Hippocampal formation (tissue), 2 donors: ENCODE measurements around the gene YES1.

Source experiments
- DNase-seq, 2 donors: peaks; one replicate each; lab custom pipeline; 2025; lab: John Stamatoyannopoulos, UW

YES1 gene

DNA sequence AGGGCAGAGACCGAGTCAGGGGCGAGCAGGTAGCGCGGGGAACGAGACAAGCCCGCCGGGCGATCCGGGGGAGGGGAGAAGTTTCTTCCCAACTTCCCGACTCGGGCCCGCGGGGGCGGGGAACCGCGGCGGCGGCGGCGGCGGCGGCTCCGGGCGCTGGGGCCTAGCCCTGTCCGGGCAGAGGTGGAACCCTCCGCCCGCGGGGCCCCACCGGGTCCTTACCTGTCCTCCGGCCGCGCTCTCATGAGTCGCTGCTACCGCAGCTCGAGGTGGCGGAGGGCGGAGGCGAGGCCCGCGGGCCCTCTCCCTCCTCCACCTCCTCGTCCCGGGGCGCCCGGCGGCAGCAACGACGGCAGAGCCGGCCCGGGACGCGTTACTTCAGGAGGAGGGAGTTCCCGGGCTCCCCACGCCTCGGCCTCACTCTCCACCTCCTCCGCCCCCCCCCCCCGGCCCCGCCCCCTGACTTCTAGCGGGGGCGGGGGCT lies at the start of gene YES1:
YES1 (minus strand) TSS at position 351 of the 484 bp plus-strand sequence. CDS start 55,415 bp downstream, outside the sequence.
- no peak for DNase-seq

DNA sequence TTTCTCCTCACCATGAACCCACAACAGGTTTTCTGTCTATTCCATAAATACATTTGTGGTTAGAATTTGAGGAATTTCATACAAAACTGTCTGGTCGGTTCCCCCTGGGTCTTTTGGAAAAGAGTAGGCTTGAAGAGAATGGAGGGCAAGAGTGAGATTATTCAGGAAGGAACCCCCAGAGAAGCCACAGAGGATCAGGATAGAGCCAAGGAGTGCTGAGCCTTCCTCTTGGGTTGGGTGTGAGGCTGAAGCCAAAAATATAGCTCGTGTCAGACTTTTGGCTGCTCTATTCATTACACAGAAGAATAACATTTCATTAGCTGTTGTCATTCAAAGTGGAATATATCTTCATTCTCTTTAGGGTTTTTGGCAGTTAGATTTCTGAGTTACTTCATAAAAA lies 45.9 kb upstream of the YES1 start:
- DNase-seq = no peak

DNA sequence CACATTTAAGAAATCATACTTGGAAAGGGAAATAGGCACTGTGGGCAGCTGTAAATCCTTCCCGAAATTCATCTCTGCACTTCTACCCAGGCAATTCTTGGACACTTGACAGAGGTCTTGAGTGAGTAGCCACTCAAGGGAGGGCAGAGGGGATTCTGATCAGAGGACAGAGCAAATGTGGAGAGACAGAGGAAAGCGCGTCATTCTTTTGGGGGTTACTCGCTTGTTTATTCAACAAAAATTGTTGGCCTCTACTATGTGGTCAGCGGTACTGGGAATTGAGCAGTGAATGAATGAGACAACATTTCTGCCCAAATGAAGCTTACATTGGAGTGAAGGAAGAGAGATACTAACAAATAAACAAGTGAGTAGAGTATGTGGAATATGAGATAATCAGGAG lies 41.4 kb upstream of the YES1 start:
- DNase-seq = no peak

DNA sequence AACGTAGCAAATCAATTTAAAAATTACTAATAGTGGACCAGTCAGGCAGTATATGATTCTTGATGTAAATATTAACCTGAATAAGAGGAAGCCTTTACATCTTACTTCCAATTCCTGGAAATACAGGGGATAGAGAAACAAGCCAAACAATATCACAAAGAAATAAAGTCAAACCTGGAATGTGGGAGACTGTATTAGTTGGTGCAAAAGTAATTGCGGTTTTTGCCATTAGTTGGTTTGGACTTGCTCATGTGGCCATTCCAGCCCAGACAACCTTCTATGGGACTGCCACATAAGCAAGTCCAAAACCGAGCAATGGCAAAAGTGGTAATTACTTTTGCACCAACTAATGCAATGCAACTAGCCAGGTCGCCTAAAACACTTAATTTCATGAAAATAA lies 38.9 kb upstream of the YES1 start:
- no peak for DNase-seq

DNA sequence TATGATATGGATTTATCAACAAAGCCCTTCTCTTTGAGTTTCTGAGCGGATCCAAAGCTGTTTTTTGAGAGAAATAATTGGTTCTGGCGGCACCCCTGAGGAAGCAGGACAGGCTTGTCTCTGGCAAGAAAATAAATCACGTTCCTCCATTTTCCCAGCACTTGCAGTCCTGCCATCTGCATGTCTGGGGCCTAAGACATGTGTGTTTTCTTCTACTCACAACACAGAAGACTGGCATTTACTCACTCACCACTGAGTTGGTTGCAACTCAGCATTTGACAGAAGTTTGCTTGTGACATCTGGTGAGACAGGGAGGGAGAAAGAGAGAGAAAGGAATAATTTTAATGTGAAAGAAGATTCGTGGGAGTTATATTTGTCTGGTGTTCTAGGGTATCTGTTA lies 37.0 kb upstream of the YES1 start:
- DNase-seq = no peak

DNA sequence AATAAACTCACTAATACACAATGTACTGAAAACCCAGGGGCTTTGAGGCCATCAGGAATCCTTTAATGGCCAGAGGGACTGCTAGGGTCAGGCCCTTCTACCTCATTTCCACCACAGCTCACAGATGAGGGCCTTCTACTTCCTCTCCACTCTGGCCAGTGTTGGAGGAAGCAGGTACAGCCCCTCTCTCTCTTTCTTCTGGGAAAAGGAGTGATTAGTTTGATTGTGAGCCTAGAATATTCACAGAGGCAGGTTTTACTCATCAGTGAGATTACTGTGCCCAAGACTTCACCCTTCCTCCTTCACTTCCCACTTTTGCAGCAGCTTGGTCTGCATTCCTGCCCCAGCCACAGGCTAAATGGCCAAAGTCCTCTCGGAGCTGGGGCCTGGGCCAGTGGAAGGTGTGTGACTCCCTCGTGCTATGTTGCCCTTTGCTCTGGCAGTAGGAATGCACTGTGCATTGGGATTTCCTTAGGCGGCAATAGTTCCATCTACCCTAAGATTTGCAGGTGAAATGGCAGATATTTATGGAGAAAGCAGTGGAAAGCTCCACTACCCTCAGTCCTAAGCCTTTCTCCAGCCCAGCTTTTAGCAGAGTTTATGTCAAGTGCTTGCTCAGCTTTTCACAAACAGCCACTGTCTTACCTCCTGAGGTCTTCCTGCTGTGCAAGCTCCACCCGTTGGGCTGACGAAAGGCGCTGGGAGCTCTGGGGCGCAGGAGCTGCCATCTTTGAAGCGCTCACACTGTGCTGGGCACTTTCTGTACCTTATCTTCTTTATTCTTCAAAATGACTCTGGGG lies 36.2 kb upstream of the YES1 start:
- no peak for DNase-seq

DNA sequence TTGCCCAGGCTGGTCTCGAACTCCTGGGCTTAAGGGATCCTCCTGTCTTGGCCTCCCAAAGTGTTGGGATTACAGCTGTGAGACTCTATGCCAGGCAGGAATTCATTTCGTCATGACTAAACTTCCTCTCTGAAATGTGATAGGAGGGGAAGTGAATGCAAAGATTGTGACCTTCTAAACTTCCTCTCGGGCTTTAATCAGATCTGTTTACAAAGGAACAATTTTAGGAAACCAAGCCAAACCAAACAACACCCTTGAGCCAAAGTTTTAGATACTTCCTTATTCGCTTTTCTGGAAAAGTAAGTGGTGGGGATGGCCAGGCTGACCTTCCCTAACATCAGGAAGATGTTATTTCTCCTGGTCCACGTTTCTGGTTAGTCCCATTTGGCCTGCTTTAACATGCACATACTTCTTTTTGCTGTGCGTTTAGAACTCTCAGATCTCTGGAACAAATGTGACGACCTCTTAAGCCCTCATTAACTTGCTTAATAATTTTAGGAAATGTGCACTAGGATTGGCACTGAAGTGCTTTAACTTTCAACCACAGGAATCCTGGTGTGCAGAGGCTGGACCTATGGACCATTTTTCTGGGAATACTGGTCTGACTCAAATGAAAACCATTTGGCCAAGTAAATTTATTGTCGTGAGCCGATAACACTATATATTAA lies 33.2 kb upstream of the YES1 start:
- no peak for DNase-seq

DNA sequence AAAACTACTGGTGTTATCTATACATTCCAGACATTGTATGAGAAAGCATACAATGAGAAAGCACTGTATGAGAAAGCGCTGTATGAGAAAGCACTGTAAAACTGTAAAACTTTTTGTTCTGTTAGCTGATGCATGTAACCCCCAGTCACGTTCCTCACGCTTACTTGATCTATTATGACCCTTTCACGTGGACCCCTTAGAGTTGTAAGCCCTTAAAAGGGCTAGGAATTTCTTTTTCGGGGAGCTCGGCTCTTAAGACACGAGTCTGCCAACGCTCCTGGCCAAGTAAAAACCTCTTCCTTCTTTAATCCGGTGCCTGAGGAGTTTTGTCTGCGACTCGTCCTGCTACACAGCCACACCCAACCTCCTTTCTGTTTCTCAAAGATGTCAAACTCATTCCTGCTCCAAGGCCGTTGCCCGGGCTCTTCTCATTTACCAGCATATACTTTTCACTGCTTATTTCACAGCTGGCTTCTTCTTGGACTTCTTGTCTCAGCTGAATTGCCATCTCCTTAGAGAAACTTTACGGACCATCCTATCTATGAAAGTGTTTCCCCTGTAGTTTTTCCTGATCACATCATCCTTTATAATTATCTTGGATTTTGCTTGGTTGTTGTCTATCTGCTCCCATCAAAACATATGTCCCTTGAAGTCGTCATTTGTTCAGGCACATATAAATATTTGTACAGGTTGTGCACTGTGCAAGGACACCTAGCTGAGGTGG lies 29.8 kb upstream of the YES1 start:
- DNase-seq = no peak

DNA sequence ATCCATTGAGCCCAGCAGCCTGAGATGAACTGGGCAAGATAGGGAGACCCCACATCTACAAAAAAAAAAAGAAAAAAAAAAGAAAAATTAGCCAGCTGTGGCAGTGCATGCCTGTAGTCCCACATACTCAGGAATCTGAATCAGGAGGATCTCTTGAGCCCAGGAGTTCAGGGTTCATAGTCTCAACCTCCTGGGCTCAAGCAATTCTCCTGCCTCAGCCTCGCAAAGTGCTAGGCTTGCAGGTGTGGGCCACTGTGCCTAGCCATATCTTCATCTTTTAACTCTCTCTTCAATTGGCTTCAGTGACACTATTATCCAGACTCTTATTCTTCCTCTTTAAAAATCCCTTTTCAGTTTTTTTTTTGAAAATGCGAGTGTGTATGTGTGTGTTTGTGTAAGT lies 28.5 kb upstream of the YES1 start:
- no peak for DNase-seq

DNA sequence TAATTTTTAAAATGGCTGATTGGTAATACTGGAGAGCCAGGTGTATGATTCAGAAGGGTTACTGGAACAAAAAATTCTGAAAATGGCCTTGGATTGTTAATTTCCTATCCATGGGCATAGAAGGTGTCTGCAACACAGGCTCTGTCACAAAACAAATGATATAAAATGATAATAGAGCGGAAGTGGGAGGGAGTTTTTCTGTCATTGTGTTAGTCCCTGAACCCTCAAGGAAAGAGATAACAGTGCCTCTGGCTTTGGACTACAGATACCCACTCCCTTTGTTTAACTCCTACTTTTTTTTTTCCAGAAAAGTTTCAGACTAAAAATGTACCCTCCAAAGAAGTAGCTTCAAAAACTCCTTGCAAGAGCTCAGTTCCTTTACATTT lies 28.0 kb upstream of the YES1 start:
- no peak for DNase-seq

DNA sequence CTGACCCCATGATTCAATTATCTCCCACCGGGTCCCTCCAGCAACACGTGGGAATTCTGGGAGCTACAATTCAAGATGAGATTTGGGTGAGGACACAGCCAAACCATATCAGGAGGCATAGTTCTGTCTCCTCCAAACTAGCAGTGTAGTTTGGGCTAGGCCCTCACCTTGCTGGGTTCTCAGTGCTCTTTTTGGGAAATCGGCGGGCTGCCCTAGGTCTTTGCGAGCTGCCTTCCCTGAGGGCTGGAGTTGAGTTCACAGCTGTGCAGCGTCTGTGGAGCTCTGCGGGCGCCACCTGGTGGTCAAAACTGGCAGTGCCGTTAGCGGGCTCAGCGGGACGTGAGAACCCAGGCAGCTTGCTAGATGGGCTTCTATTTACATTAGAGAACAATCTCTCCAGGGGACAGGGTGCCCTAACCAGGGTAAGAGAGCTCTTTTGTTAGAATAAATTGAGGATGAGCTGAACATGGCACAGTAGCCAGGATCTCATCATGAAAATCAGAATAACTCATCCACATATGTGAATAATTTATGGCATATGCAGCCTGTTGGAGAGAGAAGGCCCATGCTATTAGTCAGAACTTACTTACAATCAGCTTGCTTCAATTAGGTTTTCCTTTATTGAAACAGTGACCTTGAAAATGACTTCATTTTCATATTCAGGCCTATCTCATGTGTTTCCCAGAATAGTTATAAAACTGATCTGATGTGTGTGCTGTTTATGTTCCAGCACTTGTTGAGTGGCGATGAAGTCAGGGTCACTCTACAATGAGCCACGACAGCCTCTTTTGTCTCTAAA lies 27.4 kb upstream of the YES1 start:
- DNase-seq = peak; percentile 41 to 81

DNA sequence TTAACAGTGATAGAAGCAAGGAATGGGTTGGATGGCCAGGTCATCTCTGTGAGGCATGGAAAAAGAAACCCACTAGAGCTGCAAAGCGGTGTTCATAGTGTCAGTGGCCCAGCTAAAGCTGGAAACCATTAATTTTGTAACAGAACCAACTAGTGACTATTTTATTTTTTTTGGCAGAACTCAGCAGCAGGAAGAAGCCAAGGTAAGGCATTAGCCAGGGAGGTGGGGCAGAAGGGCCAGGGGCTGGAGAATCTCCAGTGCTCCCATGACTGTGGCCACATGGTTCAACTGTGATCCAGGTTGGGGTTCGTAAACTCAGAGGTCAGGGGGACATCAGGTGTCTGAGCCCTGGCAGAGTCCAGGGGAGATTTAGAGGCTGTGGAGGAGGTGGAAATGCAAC lies 25.9 kb upstream of the YES1 start:
- no peak for DNase-seq

DNA sequence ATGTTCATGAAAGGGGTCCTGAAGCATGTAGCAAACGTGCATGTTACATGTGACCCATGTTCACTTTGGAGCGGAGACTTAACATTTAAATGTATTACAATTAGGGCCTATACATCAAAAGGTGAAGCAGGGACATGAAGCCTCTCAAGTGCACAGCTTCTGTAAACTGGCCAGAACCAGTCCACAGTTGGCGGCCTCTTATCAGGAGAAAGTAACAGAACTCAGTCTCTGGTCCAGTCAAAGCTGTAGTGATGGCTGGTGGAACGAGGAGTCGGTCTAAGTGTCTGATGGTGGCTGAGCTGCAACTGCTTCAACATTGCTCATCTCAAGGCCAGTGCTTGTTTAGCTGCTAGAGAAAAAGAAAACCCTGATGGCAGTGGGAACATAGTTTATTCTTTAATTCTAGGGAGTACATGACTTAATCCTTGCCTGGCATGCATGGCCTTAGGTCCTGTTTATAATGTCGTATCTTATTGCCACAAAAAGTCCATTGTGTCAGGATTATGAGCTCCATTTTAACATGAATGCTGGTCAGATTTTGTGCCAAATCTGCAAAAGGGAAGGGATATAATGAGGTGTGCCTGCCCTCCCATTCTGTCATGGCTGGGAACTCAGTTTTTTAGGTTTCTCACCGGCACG lies 22.2 kb upstream of the YES1 start:
- no peak for DNase-seq

DNA sequence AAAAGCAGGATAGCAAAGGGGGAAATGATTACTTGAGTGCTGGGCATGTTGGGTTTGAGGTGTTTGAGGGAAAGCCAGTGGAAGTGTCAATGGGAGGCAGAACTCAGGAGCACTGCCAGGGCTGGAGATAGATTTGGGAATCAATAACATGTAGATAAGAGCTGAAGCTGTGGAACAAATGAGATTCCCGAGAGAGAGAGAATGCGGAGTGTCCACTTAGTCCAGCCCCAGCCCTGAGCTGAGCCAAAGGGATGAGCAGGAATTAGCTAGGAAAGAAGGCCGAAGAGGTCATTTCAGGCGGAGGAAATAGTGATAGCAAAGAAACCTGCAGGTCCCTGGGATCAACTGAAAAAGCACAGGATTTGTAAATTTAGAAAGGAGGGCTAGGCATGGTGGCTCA lies 21.2 kb upstream of the YES1 start:
- DNase-seq = no peak

DNA sequence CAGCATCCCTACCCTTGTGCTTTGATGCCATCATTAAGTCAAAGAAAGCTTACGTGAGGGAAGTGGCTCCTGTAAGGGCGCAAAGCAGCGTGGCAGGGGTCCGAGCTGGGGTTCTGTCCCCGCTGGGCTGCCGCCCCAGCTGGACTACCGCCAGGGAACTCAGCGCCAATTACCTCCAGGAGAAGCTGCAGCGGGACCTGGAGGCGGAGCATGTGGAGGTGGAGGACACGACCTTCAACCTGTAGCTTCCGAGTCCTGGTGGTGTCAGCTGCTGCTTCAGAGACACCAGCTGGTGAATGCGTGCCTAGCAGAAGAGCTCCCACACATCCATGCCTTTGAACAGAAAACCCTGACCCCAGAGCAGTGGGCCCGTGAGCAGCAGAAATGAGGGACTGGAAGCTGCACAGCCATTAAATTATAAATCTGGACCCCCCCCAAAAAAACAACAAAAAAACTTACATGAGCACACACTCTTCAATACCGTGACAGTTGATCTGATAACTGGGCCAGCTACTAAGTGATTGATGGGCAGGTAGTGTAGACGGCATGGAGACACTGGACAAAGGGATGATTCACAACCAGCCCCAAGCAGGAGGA lies 20.1 kb upstream of the YES1 start:
- no peak for DNase-seq

DNA sequence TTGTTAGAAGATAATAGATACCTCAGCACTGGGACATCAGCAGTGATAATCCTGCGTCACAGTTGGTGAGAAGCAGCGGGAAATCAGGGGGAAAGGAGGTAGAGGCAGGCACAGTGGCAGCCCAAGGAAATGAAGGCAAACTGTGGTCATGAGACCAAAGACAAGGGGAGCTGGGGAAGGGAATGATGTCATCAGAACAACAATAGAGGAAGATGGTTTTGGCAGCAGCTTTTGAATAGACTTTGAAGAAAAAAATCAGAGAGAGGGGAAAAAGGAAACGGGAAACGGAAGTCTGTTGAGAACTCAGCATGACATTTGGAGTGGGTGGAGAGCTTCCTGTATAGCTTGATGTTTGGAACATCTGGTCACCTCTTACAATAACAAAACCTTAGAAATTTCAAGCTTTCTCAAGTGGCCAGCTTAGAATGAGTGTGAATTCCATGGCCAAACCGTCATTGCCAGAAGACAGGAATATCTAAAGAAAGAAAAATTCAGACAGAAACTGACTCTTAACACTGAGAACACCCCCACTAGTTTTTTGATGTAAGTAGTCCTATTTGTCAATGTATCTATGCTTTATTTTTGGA lies 18.4 kb upstream of the YES1 start:
- peak in 1 of 2 donors; percentile 11 for DNase-seq

DNA sequence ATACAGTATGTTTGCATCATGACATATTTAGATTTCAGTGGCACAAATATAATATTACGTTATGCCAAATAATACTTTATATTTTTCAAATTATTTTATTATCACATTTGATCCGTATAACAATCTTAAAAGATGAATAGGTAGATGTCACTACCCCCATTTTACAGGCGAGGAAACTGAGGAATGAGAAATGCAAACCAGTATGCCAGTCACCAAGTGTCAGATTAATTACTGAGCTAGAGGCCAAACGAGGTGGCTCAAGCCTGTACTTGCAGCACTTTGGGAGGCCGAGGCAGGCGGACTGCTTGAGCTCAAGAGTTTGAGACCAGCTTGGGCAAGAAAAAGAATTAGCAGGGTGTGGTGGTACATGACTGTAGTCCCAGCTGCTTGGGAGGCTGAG lies 17.4 kb upstream of the YES1 start:
- no peak for DNase-seq

DNA sequence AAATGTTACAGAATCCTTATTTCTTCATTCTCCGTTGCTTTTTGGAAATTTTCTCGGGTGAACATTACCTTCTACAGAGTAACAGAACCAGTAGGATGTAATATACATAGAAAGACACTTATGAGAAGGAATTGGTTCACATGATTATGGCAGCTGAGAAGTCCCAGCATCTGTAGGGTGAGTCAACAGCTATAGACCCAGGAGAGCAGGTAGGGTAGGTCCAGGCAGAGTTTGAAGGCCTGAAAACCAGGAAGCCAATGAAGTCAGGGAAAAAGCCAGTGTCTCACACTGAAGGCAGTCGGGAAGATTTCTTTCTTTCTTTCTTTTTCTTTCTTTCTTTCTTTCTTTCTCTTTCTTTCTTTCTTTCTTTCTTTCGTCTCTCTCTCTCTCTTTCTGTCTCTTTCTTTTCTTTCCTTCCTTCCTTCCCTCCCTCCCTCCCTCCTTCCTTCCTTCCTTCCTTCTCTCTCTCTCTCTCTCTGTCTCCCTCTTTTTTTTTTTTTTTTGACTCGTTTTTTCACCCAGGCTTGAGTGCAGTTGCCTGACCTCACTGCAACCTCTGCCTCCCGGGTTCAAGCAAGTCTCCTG lies 15.1 kb upstream of the YES1 start:
- no peak for DNase-seq

DNA sequence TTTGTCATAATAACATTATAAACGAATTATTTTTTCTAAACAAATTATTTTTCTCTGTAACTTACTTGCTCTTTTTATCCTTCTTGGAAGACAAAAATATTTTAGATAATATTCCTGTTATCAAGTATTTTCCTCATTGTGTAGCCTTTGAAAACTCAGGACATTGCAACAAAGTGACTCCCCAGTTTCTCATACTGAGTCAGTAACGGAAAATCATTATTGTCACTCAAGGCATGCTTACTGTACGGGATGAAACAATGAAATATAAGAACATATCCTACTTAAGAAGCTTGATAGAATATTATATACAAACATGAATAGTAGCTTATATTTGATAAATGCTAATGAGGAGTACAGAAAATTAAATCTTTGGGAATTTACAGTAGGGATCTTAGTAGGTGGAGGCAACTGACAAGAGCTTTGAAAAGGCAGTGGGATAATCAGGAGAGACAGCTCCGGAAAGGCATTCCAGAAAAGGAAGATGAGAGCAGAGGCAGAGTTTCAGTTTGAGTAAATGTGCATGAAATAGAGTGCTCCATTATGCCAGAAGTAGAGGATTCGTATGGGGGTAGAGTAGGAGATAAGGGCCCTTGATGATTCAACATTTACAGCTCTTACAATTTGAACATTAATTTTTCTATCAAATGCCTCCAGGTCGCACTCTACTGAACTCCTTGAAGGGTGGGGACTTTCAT lies 14.0 kb upstream of the YES1 start:
- no peak for DNase-seq

DNA sequence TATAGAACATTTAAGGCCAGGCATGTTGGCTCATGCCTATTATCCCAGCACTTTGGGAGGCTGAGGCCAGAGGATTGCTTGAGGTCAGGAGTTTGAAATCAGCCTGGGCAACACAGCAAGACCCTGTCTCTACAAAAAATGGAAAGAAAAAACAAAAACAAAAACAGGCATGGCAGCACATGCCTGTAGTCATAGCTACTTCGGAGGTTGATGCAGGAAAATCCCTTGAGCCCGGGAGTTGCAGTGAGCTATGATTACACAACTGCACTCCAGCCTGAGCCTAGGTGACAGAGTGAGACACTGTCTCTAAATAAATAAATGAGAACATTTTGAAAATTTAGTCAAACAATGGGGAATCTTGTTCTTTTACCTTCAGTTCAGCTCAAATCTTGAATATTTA lies 12.1 kb upstream of the YES1 start:
- no peak for DNase-seq
